Stimulated activated CD8-positive, alpha-beta memory T cell treated with anti-CD3 and anti-CD28 coated beads, Interleukin-12 subunit alpha, Interleukin-12 subunit beta, amount 100 ng/mL, for 4 hours (primary cell): ENCODE measurements around the gene SPOCK1.

Experiments used
- DNase-seq: peaks from one replicate; pipeline ENCODE4 v3.0.0-alpha.2; 2020; ENCODE audit warnings: low read depth

The SPOCK1 gene

GRCh38 chr5:137218471-137218870 is 280.7 kb downstream of the SPOCK1 start:
- no peak for DNase-seq

DNA sequence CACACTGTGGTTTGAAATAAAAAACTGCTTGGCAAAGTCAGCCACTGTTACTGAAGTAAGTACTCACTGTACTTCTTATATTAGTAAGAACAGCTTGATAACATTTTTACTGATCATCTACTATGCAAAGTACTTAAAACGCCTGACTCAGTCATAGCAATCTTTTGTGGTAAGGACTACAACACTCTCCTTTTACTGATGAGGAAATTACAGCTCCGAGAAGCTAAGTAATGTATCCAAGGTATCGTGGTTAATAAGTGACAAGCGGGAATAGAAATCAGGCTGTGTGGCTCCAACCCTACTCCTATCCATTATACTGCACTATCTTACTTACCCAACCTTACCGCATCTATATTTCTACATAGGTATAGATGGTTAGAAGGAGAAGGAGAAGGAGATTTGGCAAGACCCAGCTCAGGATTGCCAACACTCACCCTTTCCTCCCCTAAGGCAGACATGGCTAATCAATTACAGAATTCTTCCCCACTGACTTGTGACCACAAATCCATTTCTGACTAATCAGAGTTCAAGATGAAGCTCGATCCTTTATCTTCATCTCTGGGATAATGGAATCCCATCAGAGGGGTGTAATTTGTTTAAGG is 281.4 kb downstream of the SPOCK1 start:
- no peak for DNase-seq

DNA sequence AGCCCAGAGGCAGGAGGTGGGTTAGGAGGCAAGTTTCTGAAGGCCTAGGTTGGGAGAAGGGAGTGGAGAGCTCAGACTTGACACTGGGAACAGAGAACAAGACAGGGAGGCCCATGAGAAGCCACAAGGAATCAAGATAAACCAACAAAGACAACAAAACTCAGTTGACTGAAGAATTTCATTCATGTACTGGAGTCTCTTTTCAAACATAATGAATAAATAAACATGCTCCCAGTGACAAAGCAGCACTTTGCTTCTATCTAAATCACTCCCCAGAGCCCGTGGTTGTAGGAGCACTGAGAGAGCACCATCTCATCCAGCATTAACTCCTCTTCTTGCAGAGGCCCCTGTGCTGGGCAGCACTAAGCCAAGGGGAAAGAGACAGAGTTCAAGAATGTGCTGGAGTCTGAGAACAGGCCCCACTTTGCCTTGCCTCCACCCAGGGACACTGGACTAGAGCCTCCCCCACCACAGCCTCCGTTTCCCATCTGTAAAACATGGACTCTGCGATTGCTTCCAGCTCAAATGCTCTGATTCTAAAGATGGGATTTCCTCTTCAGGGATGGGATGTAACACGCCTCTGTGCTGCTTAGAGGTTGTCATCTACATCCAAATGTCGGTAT is 282.0 kb downstream of the SPOCK1 start:
- DNase-seq, result no peak

- DNase-seq, result no peak
Measured at GRCh38 chr5:137215780-137216179, 283.3 kb downstream of the SPOCK1 start.

- DNase-seq, result no peak
Measured at GRCh38 chr5:137215261-137215660, 283.9 kb downstream of the SPOCK1 start.

GRCh38 chr5:137214446-137215189 is 284.5 kb downstream of the SPOCK1 start:
- no peak for DNase-seq

GRCh38 chr5:137212471-137212870 is 286.7 kb downstream of the SPOCK1 start:
- no peak for DNase-seq

DNA sequence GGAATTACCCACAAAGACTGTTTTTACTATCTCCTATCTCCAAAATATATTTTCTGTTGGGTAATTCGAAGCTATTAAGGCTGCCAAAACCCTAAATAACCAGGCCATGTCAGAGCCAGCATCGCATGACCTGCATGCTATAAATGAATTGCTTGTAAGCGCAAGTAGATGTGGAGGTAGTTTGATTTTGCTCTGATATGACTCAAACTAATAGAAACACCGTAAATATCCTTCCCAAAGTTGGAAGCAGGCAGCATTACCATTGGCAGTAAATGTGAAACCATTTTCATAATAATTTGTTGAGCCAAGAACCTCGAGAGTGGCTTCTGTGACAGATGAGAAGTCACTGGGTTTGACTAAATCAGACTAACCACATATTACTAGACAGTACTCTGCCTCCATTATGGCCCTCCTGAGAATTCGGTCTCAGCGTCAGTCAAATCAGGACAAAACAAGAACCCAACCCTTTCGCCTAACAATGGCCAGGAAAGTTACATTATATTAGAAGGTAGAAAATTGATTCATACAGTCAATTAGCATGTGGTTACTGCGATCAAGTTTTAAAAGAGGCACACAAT is 289.8 kb downstream of the SPOCK1 start:
- DNase-seq, result no peak

GRCh38 chr5:137207023-137207760 is 291.9 kb downstream of the SPOCK1 start:
- no peak for DNase-seq

GRCh38 chr5:137206030-137206715 is 293.0 kb downstream of the SPOCK1 start:
- DNase-seq, result no peak

DNA sequence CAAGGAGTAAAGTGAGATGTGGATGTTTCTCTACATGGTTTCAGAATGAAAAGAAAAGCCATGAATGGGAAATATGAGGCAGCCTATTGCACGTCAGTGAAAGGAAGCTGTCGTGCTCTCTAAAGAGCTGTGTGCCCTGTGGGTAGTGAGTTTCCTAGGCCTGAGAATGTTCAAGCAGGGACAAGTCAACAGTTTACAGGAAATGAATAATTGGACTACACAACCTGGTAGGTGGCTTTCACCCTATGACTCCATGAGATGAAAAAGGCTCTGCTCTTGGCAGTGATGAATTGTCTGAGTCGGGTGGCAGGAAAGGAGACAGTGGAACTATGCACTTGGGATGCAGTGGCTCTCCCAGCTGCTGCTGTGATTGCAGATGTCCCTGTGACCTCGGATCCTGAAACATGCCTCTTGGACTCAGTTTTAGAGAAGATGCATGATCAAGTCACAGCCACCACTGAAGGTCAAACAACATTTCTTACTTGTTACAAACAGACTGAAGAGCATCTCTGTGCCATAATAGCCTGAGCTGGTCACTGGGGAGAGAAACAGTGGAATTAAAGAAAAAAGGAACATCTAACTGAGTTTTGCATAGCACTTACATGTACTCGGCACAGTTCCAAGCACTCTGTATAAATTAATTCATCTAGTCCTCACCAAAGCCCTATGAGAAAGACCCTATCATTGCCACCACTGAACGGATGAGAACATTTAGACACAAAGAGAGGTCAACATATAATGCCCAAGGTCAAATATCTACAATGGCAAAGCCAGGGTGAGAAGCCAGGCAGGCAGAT is 293.7 kb downstream of the SPOCK1 start:
- DNase-seq, result no peak

DNA sequence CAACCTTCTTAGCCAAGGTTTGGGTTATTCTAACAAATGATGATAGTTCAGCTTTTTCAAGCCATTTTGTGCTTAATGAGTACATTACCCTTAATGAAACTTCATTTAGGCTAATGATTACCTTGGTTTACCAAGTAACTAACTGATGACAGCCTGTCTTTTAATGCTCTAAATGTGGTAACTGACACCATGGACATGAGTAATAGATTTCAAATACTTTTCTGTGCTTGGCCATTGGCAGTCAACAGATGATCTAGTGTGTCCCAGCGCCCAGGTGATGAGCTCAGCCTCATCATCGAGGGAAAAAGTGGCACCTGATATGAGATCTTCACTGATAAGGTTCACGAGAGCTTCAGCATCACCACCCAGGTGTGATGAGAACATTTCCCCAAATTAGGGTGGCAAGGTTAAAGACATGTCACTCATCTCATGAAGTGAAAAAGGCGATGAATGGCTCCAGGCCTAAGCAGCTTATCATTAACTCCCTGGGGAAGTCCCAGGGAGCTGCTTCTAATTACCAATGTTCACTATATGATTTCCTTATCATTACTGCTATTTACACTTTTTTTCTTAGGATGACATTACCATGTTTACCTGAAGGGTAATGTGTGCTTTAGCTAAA is 296.0 kb downstream of the SPOCK1 start:
- DNase-seq, result no peak

DNA sequence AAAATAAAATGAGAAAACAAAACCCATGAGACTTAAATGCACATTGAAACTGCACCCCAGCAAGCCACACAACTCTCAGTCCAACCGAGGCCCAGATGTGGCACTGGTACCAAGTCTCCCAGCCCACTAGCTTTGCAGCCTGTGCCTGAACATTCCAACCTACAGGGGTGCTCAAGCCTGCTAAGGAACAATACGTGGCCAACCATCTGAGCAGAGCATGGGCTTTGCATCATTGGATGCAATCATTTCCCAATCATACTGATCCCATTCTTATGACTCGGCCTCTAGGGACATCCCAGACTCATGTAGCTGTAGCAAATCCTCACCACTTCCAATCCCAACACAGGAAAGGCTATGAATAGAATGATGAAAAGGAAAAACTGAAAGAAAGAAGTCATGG is 297.2 kb downstream of the SPOCK1 start:
- DNase-seq, result no peak

GRCh38 chr5:137200906-137201700 is 298.0 kb downstream of the SPOCK1 start:
- DNase-seq, result no peak

DNA sequence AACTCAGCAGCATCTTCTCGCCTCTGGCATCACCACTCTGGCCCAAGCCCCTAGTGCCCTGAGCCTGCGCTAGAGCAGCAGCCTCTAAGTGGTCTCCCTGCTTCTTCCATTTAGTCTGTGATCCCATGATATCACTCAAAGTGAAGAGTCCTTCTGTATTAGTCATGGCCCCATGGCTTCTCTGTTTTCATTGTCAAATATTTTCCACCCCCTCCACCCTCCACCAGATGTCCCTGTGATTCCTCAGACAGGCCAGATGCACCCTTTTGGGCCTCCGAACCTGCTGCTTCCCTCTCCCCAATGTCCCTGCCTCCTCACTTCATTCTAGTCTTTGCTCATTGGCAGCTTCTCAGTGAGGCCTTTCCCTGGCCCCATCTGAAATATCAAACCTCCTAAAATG is 299.2 kb downstream of the SPOCK1 start:
- no peak for DNase-seq

DNA sequence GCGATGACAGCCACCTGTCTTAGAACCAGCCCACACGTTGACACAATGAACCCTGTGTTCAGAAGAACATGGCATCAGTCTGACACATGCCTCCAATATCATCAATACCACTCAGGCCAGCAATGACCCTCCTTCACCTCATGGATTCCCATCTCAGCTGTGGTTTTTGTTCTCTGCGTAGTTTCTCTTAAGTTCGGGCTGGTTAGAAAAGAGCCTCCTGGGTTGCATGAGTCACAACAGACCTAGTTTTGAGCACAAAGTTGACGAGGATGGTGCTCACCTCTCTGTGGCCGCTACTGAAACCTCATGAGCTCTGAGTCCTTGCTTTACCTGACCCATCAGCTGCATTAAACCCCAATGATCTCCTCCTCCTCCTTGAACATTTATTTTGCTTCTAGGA is 299.9 kb downstream of the SPOCK1 start:
- no peak for DNase-seq

DNA sequence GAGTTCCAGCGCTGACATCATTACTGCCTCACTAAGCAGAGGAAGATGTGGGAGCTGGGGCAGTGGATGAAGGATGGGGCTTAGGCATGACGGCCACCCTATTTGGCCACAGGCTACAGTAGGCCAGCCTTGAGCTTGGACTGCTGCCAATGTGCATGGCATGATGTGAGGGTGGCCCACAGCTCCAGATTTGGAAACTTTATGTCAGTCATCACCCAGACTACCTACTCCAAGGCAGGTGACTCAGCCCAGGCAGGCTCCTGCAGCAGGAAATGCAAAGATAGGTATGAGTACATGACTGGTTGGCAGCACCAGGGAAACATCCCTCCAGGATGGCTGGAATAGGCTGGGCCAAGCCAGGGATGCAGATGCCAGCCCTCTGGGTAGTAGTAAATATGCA is 303.6 kb downstream of the SPOCK1 start:
- no peak for DNase-seq

GRCh38 chr5:137194300-137194699 is 304.8 kb downstream of the SPOCK1 start:
- DNase-seq, result no peak

GRCh38 chr5:137192293-137192743 is 306.8 kb downstream of the SPOCK1 start:
- DNase-seq, result no peak

DNA sequence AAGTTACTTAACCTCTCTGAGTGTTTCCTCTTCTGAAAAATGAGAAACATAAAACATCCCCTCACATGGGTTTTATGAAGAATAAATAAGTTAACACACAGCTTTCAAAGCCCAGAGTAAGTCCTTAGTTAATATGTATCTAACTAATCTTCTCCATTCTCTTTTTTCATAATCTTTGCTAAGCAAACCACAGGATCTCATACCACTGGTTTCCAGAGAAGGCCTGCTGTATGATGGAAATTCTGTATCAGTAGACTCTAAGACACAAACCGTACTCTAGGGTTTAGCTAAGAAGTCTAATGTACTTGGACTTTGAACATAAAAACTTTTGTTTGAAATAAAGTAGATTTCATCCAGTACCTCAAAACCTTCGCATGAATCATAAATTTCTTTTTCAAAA is 307.9 kb downstream of the SPOCK1 start:
- DNase-seq, result no peak
